Thoracic aorta (tissue), 2 donors: ENCODE data around the gene DNAJB1. TPM values are rescaled to one million over a fixed set of nuclear protein-coding genes. Genes with fewer than 3 reads are reported as not detected.
"Not testable (repeated sequence)": the region's sequence is repeated elsewhere in the genome, so short reads cannot be mapped to it uniquely, and the experiment has no call there.

Source experiments
- ATAC-seq: fragments of 150-250 bp; one replicate; pipeline ENCODE4 v1.8.0; 2017; ENCODE audit warnings: low read depth; ENCODE audit not compliant: insufficient number of reproducible peaks, low FRiP score
- DNase-seq: peaks from one replicate; pipeline ENCODE4 v3.0.0-alpha.2; 2020; ENCODE audit warnings: low spot score
- H3K27ac ChIP-seq, 2 donors: fragments of 200-600 bp; sonication (generic); 1 replicate in 1 of 2; 2 replicates in 1 of 2; pipeline ENCODE4 v1.5.1; 2016; ENCODE audit warnings: mild to moderate bottlenecking in 2 of 2, moderate library complexity in 2 of 2
- H3K27me3 ChIP-seq: fragments of 200-600 bp; sonication (generic); replicated peaks from 2 replicates; pipeline ENCODE4 v1.6.0; 2016; ENCODE audit warnings: mild to moderate bottlenecking; ENCODE audit not compliant: insufficient read depth
- H3K36me3 ChIP-seq: fragments of 200-600 bp; sonication (generic); one replicate; pipeline ENCODE4 v1.5.1; 2016
- H3K4me1 ChIP-seq, 2 donors: fragments of 200-600 bp; sonication (generic); 1 replicate in 1 of 2; 2 replicates in 1 of 2; pipeline versions ENCODE4 v1.5.1 to v1.6.0; 2016; ENCODE audit warnings: low read depth in 2 of 2, mild to moderate bottlenecking in 1 of 2; ENCODE audit not compliant: control insufficient read depth in 1 of 2
- H3K4me3 ChIP-seq: fragments of 200-600 bp; sonication (generic); 2 replicates; pipeline ENCODE4 v1.5.1; 2016; ENCODE audit warnings: mild to moderate bottlenecking
- H3K9me3 ChIP-seq: fragments of 200-600 bp; sonication (generic); 2 replicates; pipeline ENCODE4 v1.5.1; 2016
- CTCF ChIP-seq: fragments of 200-600 bp; sonication (generic); IDR thresholded peaks from one replicate; pipeline ENCODE4 v1.5.1; 2019; ENCODE audit warnings: antibody characterized with exemption
- total RNA-seq, 2 donors: library from RNA; depleted of rRNA; stranded (reverse); fragments of >200 nt; gene quantifications; one replicate each; pipeline versions ENCODE4 v1.1.0 to v1.2.3, GENCODE V29; 2016

The DNAJB1 gene
- total RNA-seq, 2 donors from 2014 or later = 50.1 to 50.6 TPM

- Histone ChIP-seq H3K4me1 (peaks cover 0 to 5% of the 10 kb centered on the region in 2 donors), H3K27ac (no peak overlapping the region), H3K27me3 (no peaks in the 10 kb centered on the region), H3K4me3 (no peak overlapping the region), H3K36me3 (no peaks in the 10 kb centered on the region), H3K9me3 (no peaks in the 10 kb centered on the region)
- DNase-seq (no peak), ATAC-seq (no peak)
- TF ChIP-seq CTCF = no peak
Observed at GRCh38 chr19:14507704-14508542, 10.3 kb downstream of the DNAJB1 start.

- DNase-seq (no peak), ATAC-seq (no peak)
- peak; percentile 32 for TF ChIP-seq CTCF
- Histone ChIP-seq H3K27me3 (no peaks in the 10 kb centered on the region), H3K4me3 (no peak overlapping the region), H3K27ac (no peak overlapping the region), H3K9me3 (no peaks in the 10 kb centered on the region), H3K4me1 (no peaks in the 10 kb centered on the region), H3K36me3 (no peaks in the 10 kb centered on the region)
Observed at GRCh38 chr19:14505488-14506239, 12.5 kb downstream of the DNAJB1 start.

GRCh38 chr19:14504575-14504974 lies 13.6 kb downstream of the DNAJB1 start:
- DNase-seq, ATAC-seq, H3K27ac ChIP-seq, H3K36me3 ChIP-seq, H3K4me1 ChIP-seq, H3K9me3 ChIP-seq, H3K27me3 ChIP-seq, H3K4me3 ChIP-seq: not testable (repeated sequence)

- TF ChIP-seq CTCF = no peak
- Histone ChIP-seq H3K27me3 (no peaks in the 10 kb centered on the region), H3K36me3 (no peaks in the 10 kb centered on the region), H3K27ac (no peak overlapping the region), H3K9me3 (no peaks in the 10 kb centered on the region), H3K4me3 (no peak overlapping the region), H3K4me1 (no peaks in the 10 kb centered on the region)
- ATAC-seq (no peak), DNase-seq (no peak)
Observed at GRCh38 chr19:14503285-14503684, 14.9 kb downstream of the DNAJB1 start.

GRCh38 chr19:14502334-14503092 lies 15.7 kb downstream of the DNAJB1 start:
- Histone ChIP-seq H3K4me3 (no peak overlapping the region), H3K27ac (no peak overlapping the region), H3K4me1 (peaks cover 0 to 4% of the 10 kb centered on the region in 2 donors), H3K36me3 (no peaks in the 10 kb centered on the region), H3K27me3 (no peaks in the 10 kb centered on the region), H3K9me3 (no peaks in the 10 kb centered on the region)
- no peak for TF ChIP-seq CTCF
- no peak for DNase-seq
- ATAC-seq = no peak
